ENCODE data around the gene PEAK1. TPM values are rescaled to one million over a fixed set of nuclear protein-coding genes. Genes with fewer than 3 reads are reported as not detected.

The PEAK1 gene
- total RNA-seq, 4 donors from 2014 or later: 68.8 to 79.1 (median 78.7) TPM

- TF ChIP-seq, protein P1, sequence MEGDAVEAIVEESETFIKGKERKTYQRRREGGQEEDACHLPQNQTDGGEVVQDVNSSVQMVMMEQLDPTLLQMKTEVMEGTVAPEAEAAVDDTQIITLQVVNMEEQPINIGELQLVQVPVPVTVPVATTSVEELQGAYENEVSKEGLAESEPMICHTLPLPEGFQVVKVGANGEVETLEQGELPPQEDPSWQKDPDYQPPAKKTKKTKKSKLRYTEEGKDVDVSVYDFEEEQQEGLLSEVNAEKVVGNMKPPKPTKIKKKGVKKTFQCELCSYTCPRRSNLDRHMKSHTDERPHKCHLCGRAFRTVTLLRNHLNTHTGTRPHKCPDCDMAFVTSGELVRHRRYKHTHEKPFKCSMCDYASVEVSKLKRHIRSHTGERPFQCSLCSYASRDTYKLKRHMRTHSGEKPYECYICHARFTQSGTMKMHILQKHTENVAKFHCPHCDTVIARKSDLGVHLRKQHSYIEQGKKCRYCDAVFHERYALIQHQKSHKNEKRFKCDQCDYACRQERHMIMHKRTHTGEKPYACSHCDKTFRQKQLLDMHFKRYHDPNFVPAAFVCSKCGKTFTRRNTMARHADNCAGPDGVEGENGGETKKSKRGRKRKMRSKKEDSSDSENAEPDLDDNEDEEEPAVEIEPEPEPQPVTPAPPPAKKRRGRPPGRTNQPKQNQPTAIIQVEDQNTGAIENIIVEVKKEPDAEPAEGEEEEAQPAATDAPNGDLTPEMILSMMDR (IDR thresholded peaks at IDR 0.05; ENCODE audit: low read depth): no peak
Measured at GRCh38 chr15:77437264-77437663, 17.4 kb upstream of the PEAK1 start.

GRCh38 chr15:77436822-77437221 is 16.9 kb upstream of the PEAK1 start:
- TF ChIP-seq, protein P1 (IDR thresholded peaks at IDR 0.05; ENCODE audit: low read depth): no peak

- TF ChIP-seq, protein P1 (IDR thresholded peaks at IDR 0.05; ENCODE audit: low read depth): no peak
Measured at GRCh38 chr15:77430652-77431051, 10.7 kb upstream of the PEAK1 start.

DNA sequence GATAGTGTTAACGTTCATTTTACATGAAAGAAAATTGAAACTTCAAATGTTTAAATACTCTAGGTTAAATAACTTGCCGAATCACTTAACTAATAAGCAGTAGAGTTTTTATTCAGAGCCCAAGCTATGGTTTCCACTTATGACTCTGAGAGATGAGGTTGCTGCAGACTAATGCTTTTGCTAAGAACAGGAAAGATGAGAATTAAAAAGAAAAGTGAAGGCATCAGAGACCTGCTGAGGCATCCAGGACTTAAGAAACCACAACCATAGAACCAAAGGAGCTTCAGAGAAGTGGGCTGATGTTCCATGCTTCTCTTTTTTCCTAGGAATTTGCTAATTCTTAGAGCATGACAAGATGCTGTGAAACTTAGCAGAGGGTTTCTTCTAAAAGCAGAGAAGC is 10.3 kb upstream of the PEAK1 start:
- TF ChIP-seq, protein P1 (IDR thresholded peaks at IDR 0.05; ENCODE audit: low read depth): no peak

- TF ChIP-seq, protein P1 (IDR thresholded peaks at IDR 0.05; ENCODE audit: low read depth): no peak
Measured at GRCh38 chr15:77426871-77427270, 7.0 kb upstream of the PEAK1 start.

DNA sequence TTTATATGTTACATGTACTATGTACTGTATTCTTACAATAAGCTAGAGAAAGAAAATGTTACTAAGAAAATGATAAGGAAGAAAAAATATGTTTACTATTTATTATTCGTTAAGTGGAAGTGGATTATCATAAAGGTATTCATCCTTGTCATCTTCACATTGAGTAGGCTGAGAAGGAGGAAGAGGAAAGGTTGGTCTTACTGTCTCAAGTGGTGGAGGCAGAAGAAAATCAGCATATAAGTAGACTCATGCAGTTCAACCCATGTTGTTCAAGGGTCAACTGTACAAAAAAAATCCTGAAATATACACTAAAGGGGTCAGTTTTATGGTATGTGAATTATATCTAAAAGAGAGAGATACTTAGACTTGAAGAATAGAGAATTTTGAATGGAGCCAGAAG is 6.5 kb upstream of the PEAK1 start:
- TF ChIP-seq, protein P1 (IDR thresholded peaks at IDR 0.05; ENCODE audit: low read depth): no peak

GRCh38 chr15:77425104-77425503 is 5.2 kb upstream of the PEAK1 start:
- TF ChIP-seq, protein P1 (IDR thresholded peaks at IDR 0.05; ENCODE audit: low read depth): no peak
